HG03139 (cell line): Measurements from ENCODE around the gene PIP5K1A.
"Not testable (repeated sequence)": the region's sequence is repeated elsewhere in the genome, so short reads cannot be mapped to it uniquely, and the experiment has no call there.

Experiments used
- ATAC-seq: cut with Tn5 transposase; IDR thresholded peaks from one replicate; pipeline ENCODE4 v1.9.1; 2021; ENCODE audit not compliant: unreplicated experiment

The PIP5K1A gene

GRCh38 chr1:151198254-151199127 lies at the start of gene PIP5K1A:
Gene PIP5K1A (plus strand): TSS chr1:151198552. CDS start chr1:151198997, 445 bp downstream.
- peak; percentile 78 for ATAC-seq

- ATAC-seq: peak; percentile 53
These were observed 41.9 kb upstream of the PIP5K1A start, which contains the start of gene TNFAIP8L2 for GRCh38 chr1:151156515-151156819. Gene TNFAIP8L2 (plus strand): TSS chr1:151156649. CDS start chr1:151158698, 2,049 bp downstream.

GRCh38 chr1:151157067-151157531 lies 41.3 kb upstream of the PIP5K1A start:
- peak; percentile 51 for ATAC-seq

GRCh38 chr1:151158326-151158725 lies 40.0 kb upstream of the PIP5K1A start:
- ATAC-seq: no peak

GRCh38 chr1:151158751-151159251 lies 39.6 kb upstream of the PIP5K1A start:
- ATAC-seq: no peak

GRCh38 chr1:151159373-151159772 lies 39.0 kb upstream of the PIP5K1A start:
- ATAC-seq: no peak

GRCh38 chr1:151164732-151165280 lies 33.5 kb upstream of the PIP5K1A start:
- ATAC-seq: no peak

- ATAC-seq: no peak
These were observed 33.0 kb upstream of the PIP5K1A start for GRCh38 chr1:151165281-151165737.

- peak; percentile 79 for ATAC-seq
These were observed 32.4 kb upstream of the PIP5K1A start, which contains the start of the genes LYSMD1 and SCNM1 for GRCh38 chr1:151165738-151166504. Gene LYSMD1 (minus strand): TSS chr1:151165902. CDS start chr1:151165258, 644 bp downstream. Gene SCNM1 (plus strand): TSS chr1:151166144. CDS start chr1:151166153, 9 bp downstream.

GRCh38 chr1:151166505-151166956 lies 31.8 kb upstream of the PIP5K1A start:
- no peak for ATAC-seq

- ATAC-seq: no peak
These were observed 31.2 kb upstream of the PIP5K1A start for GRCh38 chr1:151167116-151167515.

GRCh38 chr1:151171190-151171589 lies 27.2 kb upstream of the PIP5K1A start:
- ATAC-seq: no peak

GRCh38 chr1:151175041-151175741 lies 23.2 kb upstream of the PIP5K1A start:
- no peak for ATAC-seq

GRCh38 chr1:151175863-151176262 lies 22.5 kb upstream of the PIP5K1A start, which contains the start of gene TMOD4:
Gene TMOD4 (minus strand): TSS chr1:151175981. CDS start chr1:151174875, 1,106 bp downstream.
- ATAC-seq: no peak

- no peak for ATAC-seq
These were observed 21.8 kb upstream of the PIP5K1A start for GRCh38 chr1:151176514-151177045.

- ATAC-seq: no peak
These were observed 14.1 kb upstream of the PIP5K1A start for GRCh38 chr1:151184211-151184610.

- no peak for ATAC-seq
These were observed 11.1 kb upstream of the PIP5K1A start for GRCh38 chr1:151187205-151187604.

- not testable (repeated sequence) for ATAC-seq
These were observed 9.7 kb upstream of the PIP5K1A start for GRCh38 chr1:151188667-151189066.

- ATAC-seq: peak; percentile 77
These were observed 8.5 kb upstream of the PIP5K1A start, which contains the start of gene VPS72 for GRCh38 chr1:151189637-151190445. Gene VPS72 (minus strand): TSS chr1:151190197. CDS start chr1:151190121, 76 bp downstream.
